H1 (cell line): ENCODE results near the gene CHCHD3.

Experiments
- CBX8 ChIP-seq: fragments of 300-800, 300-1000 bp; sonication (generic); IDR thresholded peaks from 2 replicates; pipeline ENCODE4 v1.7.1; 2016; ENCODE audit warnings: low read depth, low read length, borderline replicate concordance
- EGR1 ChIP-seq: IDR thresholded peaks from 2 replicates; pipeline ENCODE4 v1.6.1; 2011; ENCODE audit warnings: low read depth, low read length, borderline replicate concordance
- EP300 ChIP-seq, 2 experiments: IDR thresholded peaks; 1 replicate in 1 of 2; 2 replicates in 1 of 2; pipeline ENCODE4 v1.6.1; 2011 to 2012; ENCODE audit warnings: low read depth in 2 of 2, low read length in 2 of 2, mild to moderate bottlenecking in 2 of 2, borderline replicate concordance in 1 of 2, inconsistent platforms in 1 of 2, moderate library complexity in 1 of 2
- KDM5A ChIP-seq: fragments of 200-600 bp; IDR thresholded peaks from 2 replicates; pipeline ENCODE4 v1.7.1; 2012; ENCODE audit warnings: mild to moderate bottlenecking, low read length, inconsistent platforms, mixed read lengths
- PHF8 ChIP-seq: fragments of 200-600 bp; sonication (generic); conservative IDR thresholded peaks from 2 replicates; pipeline ENCODE4 v1.7.1; 2012; ENCODE audit warnings: low read depth, mild to moderate bottlenecking, inconsistent platforms, low read length, moderate library complexity
- POLR2A ChIP-seq, 2 experiments: IDR thresholded peaks; 1 replicate in 1 of 2; 2 replicates in 1 of 2; pipeline ENCODE4 v1.6.1; 2011; ENCODE audit warnings: low read depth in 2 of 2, low read length in 2 of 2, mild to moderate bottlenecking in 2 of 2; ENCODE audit errors: control extremely low read depth in 1 of 2
- RBBP5 ChIP-seq: IDR thresholded peaks from 2 replicates; pipeline ENCODE4 v1.7.1; 2012; ENCODE audit warnings: low read depth, mild to moderate bottlenecking, inconsistent platforms, low read length, moderate library complexity, borderline replicate concordance
- SP1 ChIP-seq: IDR thresholded peaks from 2 replicates; pipeline ENCODE4 v1.6.1; 2011; ENCODE audit warnings: low read depth, low read length
- YY1 ChIP-seq: IDR thresholded peaks from 2 replicates; pipeline ENCODE4 v1.6.1; 2011; ENCODE audit warnings: low read depth, mild to moderate bottlenecking, low read length
- TF ChIP-seq, protein P1 (sequence below), 3 experiments: IDR thresholded peaks; 1 replicate in 2 of 3; 2 replicates in 1 of 3; pipeline versions ENCODE4 v1.5.1 to v1.6.1; 2011; ENCODE audit warnings: low read length in 3 of 3, mild to moderate bottlenecking in 3 of 3, inconsistent platforms in 2 of 3, low read depth in 1 of 3, moderate library complexity in 1 of 3; ENCODE audit not compliant: insufficient read depth in 1 of 3; ENCODE audit errors: control extremely low read depth in 1 of 3

DNA sequence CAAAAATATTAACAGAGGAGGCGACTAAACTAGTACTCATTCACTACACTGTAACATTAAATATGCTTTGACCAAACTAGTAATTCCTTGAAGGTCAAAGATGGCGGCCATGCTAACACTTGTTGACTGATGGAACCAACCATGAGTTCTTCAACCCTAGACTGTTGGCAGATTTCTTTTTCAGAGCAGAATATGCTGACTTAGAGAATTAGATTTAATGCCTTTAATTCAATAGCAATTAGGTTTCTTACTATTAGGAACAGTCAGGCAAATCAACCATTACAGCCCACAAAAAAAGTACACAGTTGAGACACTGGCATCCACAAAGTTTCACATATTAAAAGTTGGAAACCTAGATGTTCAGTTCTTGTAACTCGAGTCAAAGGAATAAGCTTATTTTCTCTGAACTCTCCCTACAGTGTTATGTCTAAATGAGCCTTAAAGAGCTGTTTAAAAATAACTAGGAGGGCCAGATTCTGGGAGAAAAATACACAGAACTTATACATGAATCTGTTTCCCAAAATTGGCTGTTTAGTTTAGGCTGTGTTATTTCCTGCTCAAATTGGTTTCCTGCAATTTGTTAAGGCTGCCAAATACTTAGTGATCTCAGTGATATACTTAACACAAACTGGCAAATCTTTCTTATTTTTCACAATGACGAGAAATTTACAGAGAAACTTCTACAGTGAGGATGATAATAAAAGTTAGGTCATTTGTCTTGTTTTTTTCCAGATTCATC, 17.6 kb downstream of the CHCHD3 start:
- TF ChIP-seq EP300 (IDR thresholded peaks at IDR 0.05; ENCODE audit: borderline replicate concordance in 1 of 2, low read depth in 2 of 2, low read length in 2 of 2) (no peak), EGR1 (no peak), CBX8 (no peak), POLR2A (IDR thresholded peaks at IDR 0.05; ENCODE audit: control extremely low read depth in 1 of 2, low read depth in 2 of 2, low read length in 2 of 2) (no peak), PHF8 (no peak), YY1 (no peak), KDM5A (no peak), RBBP5 (no peak), SP1 (no peak)
- TF ChIP-seq, protein P1, sequence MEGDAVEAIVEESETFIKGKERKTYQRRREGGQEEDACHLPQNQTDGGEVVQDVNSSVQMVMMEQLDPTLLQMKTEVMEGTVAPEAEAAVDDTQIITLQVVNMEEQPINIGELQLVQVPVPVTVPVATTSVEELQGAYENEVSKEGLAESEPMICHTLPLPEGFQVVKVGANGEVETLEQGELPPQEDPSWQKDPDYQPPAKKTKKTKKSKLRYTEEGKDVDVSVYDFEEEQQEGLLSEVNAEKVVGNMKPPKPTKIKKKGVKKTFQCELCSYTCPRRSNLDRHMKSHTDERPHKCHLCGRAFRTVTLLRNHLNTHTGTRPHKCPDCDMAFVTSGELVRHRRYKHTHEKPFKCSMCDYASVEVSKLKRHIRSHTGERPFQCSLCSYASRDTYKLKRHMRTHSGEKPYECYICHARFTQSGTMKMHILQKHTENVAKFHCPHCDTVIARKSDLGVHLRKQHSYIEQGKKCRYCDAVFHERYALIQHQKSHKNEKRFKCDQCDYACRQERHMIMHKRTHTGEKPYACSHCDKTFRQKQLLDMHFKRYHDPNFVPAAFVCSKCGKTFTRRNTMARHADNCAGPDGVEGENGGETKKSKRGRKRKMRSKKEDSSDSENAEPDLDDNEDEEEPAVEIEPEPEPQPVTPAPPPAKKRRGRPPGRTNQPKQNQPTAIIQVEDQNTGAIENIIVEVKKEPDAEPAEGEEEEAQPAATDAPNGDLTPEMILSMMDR (IDR thresholded peaks at IDR 0.05; ENCODE audit: control extremely low read depth in 1 of 3, insufficient read depth in 1 of 3, low read depth in 1 of 3, low read length in 3 of 3) = no peak
